Dendritic cell treated with granulocyte-macrophage colony-stimulating factor and Interleukin-4, amounts not matched to agents 40 ng/mL and 50 ng/mL, for 4 days (primary cell): ENCODE results near the gene RIMOC1.

Experiments
- H3K27ac Mint-ChIP-seq: one replicate; pipeline ENCODE4 v1.8.0; 2022; ENCODE audit warnings: mild to moderate bottlenecking, mixed read lengths
- H3K27me3 Mint-ChIP-seq: one replicate; pipeline ENCODE4 v1.8.0; 2022; ENCODE audit warnings: mild to moderate bottlenecking, mixed read lengths
- H3K36me3 Mint-ChIP-seq: one replicate; pipeline ENCODE4 v1.8.0; 2022; ENCODE audit warnings: low read depth, mixed read lengths
- H3K4me1 Mint-ChIP-seq: one replicate; pipeline ENCODE4 v1.8.0; 2022; ENCODE audit warnings: low read depth, mixed read lengths
- H3K4me3 Mint-ChIP-seq: one replicate; pipeline ENCODE4 v1.8.0; 2022; ENCODE audit warnings: mild to moderate bottlenecking, moderate library complexity, mixed read lengths
- H3K9me3 Mint-ChIP-seq: one replicate; pipeline ENCODE4 v1.8.0; 2022; ENCODE audit warnings: mixed read lengths
- intact Hi-C: fragments of 100-400 bp; cut with micrococcal nuclease; formaldehyde crosslinking; loops from one replicate; pipeline ENCODE4 v1.15.0; 2022

RIMOC1 gene, protein sequence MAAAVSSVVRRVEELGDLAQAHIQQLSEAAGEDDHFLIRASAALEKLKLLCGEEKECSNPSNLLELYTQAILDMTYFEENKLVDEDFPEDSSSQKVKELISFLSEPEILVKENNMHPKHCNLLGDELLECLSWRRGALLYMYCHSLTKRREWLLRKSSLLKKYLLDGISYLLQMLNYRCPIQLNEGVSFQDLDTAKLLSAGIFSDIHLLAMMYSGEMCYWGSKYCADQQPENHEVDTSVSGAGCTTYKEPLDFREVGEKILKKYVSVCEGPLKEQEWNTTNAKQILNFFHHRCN

DNA sequence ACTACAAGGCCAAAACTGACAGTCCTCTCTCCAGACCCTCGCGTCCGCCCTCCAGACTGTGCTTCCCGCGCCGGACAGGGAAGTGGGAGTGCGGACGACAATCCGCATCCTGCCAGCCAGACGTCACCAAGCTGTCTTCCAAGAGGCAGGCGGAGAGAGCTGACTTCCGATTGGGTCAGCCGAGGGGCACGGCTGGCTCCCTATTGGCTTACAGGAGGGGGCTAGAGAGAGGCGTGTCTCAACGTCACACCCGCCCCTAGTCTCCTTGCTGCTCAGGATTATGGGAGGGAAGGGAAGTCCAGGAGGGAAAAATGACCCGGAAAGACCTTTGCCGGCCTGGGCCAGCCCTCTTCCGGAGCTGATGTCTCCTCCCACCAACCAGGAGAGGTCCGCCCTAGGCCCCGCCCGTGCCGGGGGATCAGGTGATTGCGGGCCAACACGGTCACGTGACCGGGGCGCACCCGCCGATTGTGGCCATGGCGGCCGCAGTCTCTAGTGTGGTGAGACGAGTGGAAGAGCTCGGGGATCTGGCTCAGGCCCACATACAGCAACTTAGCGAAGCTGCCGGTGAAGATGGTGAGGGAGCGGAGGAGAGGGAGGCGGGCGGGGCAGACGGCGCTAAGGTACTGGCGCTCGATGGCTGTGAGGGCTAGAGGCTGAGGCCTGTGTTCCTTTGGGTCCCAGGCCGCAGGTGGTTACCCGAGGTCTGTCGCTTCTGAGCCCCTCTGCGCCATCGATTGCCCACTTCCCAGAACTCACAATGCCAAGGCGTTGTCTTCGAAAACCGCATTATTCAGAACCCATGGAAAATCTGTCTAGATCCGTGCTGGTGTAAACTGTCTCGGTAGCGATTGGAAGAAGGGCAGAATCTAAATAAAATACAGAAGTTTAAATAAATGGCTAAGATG, at the start of gene RIMOC1:
Gene RIMOC1 (plus strand): TSS at position 453 of the 908 bp plus-strand sequence. CDS start 24 bp downstream, at position 477.
- peaks cover 9% of the 10 kb centered on the region for H3K27me3 Mint-ChIP-seq
- no peaks in the 10 kb centered on the region for H3K9me3 Mint-ChIP-seq
- H3K36me3 Mint-ChIP-seq: peaks cover 36% of the 10 kb centered on the region
- H3K27ac Mint-ChIP-seq: peak within 1 kb of the TSS; percentile 99
- intact Hi-C loops: loop anchor here (1.0 to 10.0 kb wide), 6 partner anchors 20 to 1221 kb away; partner anchors contain the start of genes OXCT1, RPL37 and ZNF131
- H3K4me1 Mint-ChIP-seq: peaks cover 45% of the 10 kb centered on the region
- H3K4me3 Mint-ChIP-seq: peak within 1 kb of the TSS; percentile 95

- Mint-ChIP-seq H3K27me3 (no peaks in the 10 kb centered on the region), H3K9me3 (no peaks in the 10 kb centered on the region), H3K27ac (no peak overlapping the region), H3K4me1 (no peaks in the 10 kb centered on the region), H3K36me3 (no peaks in the 10 kb centered on the region), H3K4me3 (no peak overlapping the region)
- intact Hi-C loops: loop anchor here (1.0 to 5.0 kb wide), 4 partner anchors 200 to 1030 kb away; no protein-coding TSS in a partner anchor
These were observed 47.3 kb upstream of the RIMOC1 start for GRCh38 chr5:41856644-41857491.

DNA sequence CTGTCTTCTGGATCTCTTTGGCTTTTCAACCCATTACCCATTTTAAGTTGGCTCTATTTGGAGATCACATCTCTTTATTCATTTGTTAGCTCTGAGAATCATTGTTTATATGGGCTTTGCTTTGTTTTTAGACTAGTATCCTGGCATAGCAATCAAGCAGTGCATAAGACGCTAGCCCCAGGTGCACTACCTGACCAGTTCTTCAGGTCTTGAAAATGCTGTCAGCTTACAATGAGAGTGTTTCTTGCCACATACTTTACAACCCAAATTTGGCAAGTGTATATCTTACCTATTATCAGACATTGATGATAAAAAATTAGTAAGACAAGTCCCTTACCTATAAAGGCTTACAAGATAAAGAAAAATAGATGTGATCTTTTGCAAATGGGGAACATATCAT, 46.2 kb upstream of the RIMOC1 start:
- no peak overlapping the region for H3K4me3 Mint-ChIP-seq
- intact Hi-C loops: loop anchor here (2.0 to 5.0 kb wide), 3 partner anchors 725 to 1029 kb away; no protein-coding TSS in a partner anchor
- H3K27me3 Mint-ChIP-seq: no peaks in the 10 kb centered on the region
- no peaks in the 10 kb centered on the region for H3K9me3 Mint-ChIP-seq
- no peak overlapping the region for H3K27ac Mint-ChIP-seq
- H3K36me3 Mint-ChIP-seq: no peaks in the 10 kb centered on the region
- no peaks in the 10 kb centered on the region for H3K4me1 Mint-ChIP-seq

- no peak overlapping the region for H3K4me3 Mint-ChIP-seq
- no peak overlapping the region for H3K27ac Mint-ChIP-seq
- no peaks in the 10 kb centered on the region for H3K9me3 Mint-ChIP-seq
- no peaks in the 10 kb centered on the region for H3K4me1 Mint-ChIP-seq
- H3K36me3 Mint-ChIP-seq: no peaks in the 10 kb centered on the region
- intact Hi-C loops: loop anchor here (5.0 kb wide), 1 partner anchor 1028 kb away; no protein-coding TSS in a partner anchor
- H3K27me3 Mint-ChIP-seq: no peaks in the 10 kb centered on the region
These were observed 45.3 kb upstream of the RIMOC1 start for GRCh38 chr5:41858890-41859289.

- peaks cover 2% of the 10 kb centered on the region for H3K4me1 Mint-ChIP-seq
- H3K27ac Mint-ChIP-seq: no peak overlapping the region
- intact Hi-C loops: no loop called here
- H3K4me3 Mint-ChIP-seq: no peak overlapping the region
- H3K27me3 Mint-ChIP-seq: peaks cover 3% of the 10 kb centered on the region
- H3K36me3 Mint-ChIP-seq: no peaks in the 10 kb centered on the region
- H3K9me3 Mint-ChIP-seq: no peaks in the 10 kb centered on the region
These were observed 40.2 kb upstream of the RIMOC1 start for GRCh38 chr5:41863871-41864486.

- Mint-ChIP-seq H3K36me3 (no peaks in the 10 kb centered on the region), H3K9me3 (no peaks in the 10 kb centered on the region), H3K4me1 (peaks cover 19% of the 10 kb centered on the region), H3K4me3 (peak overlapping the region; percentile 87), H3K27ac (peak overlapping the region; percentile 71), H3K27me3 (peaks cover 19% of the 10 kb centered on the region)
- intact Hi-C loops: no loop called here
These were observed 34.9 kb upstream of the RIMOC1 start for GRCh38 chr5:41869151-41869723.

- Mint-ChIP-seq H3K27ac (peak within 1 kb of the TSS; percentile 71), H3K27me3 (peaks cover 19% of the 10 kb centered on the region), H3K4me3 (peak within 1 kb of the TSS; percentile 87), H3K4me1 (peaks cover 19% of the 10 kb centered on the region), H3K36me3 (no peaks in the 10 kb centered on the region), H3K9me3 (no peaks in the 10 kb centered on the region)
- intact Hi-C loops: loop anchor here (1.0 to 2.0 kb wide), 2 partner anchors 34 to 55 kb away; partner anchors contain the start of genes FBXO4 and RIMOC1
These were observed 34.2 kb upstream of the RIMOC1 start, which contains the start of gene OXCT1 for GRCh38 chr5:41869724-41870626. Gene OXCT1 (minus strand): TSS chr5:41870425. CDS start chr5:41870358, 67 bp downstream.

DNA sequence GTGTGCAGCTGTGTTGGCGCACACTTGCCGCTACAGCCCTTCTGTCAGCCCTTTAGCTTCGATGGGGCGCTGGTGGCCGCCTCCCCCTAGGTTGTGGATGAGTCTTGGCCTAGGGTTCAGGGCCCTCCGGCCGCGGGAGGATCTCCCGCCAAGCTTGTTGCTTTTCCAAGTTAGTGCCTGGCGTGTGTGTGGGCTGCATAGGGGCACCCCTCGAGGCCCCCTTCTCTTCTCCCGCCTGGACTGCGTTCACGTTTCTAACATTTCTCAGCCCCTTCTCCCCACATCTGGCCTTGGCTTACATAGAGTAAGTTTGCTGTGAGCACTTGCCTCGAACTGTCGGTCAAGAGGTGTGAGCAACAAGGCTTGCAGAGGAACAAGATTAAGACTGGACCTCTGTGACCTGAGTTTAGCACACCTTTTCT, 33.5 kb upstream of the RIMOC1 start:
- Mint-ChIP-seq H3K4me1 (peaks cover 19% of the 10 kb centered on the region), H3K27ac (peak overlapping the region; percentile 71), H3K9me3 (no peaks in the 10 kb centered on the region), H3K27me3 (peaks cover 19% of the 10 kb centered on the region), H3K4me3 (peak overlapping the region; percentile 87), H3K36me3 (no peaks in the 10 kb centered on the region)
- intact Hi-C loops: loop anchor here (1.0 to 2.0 kb wide), 2 partner anchors 34 to 54 kb away; partner anchors contain the start of genes FBXO4 and RIMOC1

DNA sequence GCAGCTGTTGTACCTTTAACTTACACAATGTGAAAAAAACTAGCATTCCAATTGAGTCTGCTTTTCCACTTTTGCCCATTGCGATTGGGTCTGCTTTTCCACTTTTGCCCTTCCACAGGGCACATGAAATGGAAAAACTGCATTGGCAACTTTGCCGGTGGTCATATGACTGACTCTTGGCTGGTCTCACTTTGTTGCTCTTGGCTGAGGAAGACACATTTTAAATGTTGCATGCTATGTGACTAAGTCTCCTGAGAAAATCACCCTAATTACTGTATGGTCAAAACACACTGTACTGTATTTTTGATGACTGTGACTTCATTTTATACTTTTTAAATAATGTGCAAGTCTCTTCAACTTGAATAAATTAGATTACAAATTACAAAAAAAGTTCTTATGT, 32.3 kb upstream of the RIMOC1 start:
- intact Hi-C loops: loop anchor here (2.0 kb wide), 1 partner anchor 53 kb away; the partner anchor contains the start of gene FBXO4
- H3K27ac Mint-ChIP-seq: no peak overlapping the region
- H3K27me3 Mint-ChIP-seq: peaks cover 19% of the 10 kb centered on the region
- no peaks in the 10 kb centered on the region for H3K36me3 Mint-ChIP-seq
- no peaks in the 10 kb centered on the region for H3K9me3 Mint-ChIP-seq
- H3K4me3 Mint-ChIP-seq: no peak overlapping the region
- peaks cover 19% of the 10 kb centered on the region for H3K4me1 Mint-ChIP-seq

DNA sequence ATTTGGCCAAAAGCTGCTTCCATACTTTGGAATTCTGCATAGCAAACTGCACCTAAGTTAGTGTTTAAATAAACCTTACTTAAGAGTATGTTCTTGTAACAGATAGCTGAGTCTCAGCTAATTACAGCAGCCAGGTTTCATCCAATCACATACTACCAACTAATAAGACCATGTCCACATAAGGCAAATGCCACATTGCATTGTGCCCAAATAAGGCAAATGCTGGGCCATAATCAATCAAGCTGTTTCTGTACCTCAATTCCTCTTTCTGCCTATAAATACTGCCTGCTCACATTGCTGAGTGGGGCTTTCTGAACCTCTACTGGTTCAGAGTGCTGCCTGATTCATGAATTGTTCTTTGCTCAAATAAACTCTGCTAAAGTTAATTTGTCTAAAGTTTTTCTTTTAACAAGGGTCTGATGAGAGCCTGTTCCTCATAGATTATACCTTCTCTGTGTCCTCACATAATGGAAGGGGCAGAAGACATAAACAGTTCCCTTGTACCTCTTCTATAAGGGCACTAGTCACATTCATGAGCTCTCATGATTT, 29.6 kb upstream of the RIMOC1 start:
- intact Hi-C loops: no loop called here
- Mint-ChIP-seq H3K4me1 (peaks cover 11% of the 10 kb centered on the region), H3K36me3 (no peaks in the 10 kb centered on the region), H3K27ac (no peak overlapping the region), H3K9me3 (no peaks in the 10 kb centered on the region), H3K27me3 (peaks cover 10% of the 10 kb centered on the region), H3K4me3 (no peak overlapping the region)

GRCh38 chr5:41875121-41875520, 29.0 kb upstream of the RIMOC1 start:
- H3K36me3 Mint-ChIP-seq: no peaks in the 10 kb centered on the region
- H3K4me3 Mint-ChIP-seq: no peak overlapping the region
- peaks cover 9% of the 10 kb centered on the region for H3K4me1 Mint-ChIP-seq
- no peaks in the 10 kb centered on the region for H3K9me3 Mint-ChIP-seq
- H3K27ac Mint-ChIP-seq: no peak overlapping the region
- H3K27me3 Mint-ChIP-seq: peaks cover 5% of the 10 kb centered on the region
- intact Hi-C loops: no loop called here
